Keratinocyte (primary cell): ENCODE measurements around the gene CCDC34. TPM values are rescaled to one million over a fixed set of nuclear protein-coding genes. Genes with fewer than 3 reads are reported as not detected.

Experiments
- DNase-seq: peaks from one replicate; pipeline ENCODE4 v3.0.0-alpha.2; 2011; ENCODE audit warnings: low read depth, missing footprints, low spot score
- FAIRE-seq: peaks from 2 replicates; lab custom pipeline; 2011; peaks lifted over from hg19 to GRCh38; lab: Jason Lieb, UNC
- H2AFZ ChIP-seq: 2 replicates; pipeline ENCODE4 v1.6.0; 2012; ENCODE audit warnings: low read length, control low read depth, inconsistent platforms; ENCODE audit not compliant: control insufficient read depth
- H3K27ac ChIP-seq: 2 replicates; pipeline ENCODE4 v1.5.1; 2011; ENCODE audit warnings: low read length; ENCODE audit not compliant: control insufficient read depth, insufficient read depth
- H3K27me3 ChIP-seq: 3 replicates; pipeline ENCODE4 v1.6.0; 2011; ENCODE audit warnings: low read length; ENCODE audit not compliant: control insufficient read depth, insufficient read depth; ENCODE audit errors: extremely low read depth
- H3K36me3 ChIP-seq, 2 experiments: 2 replicates in 1 of 2; 3 replicates in 1 of 2; pipeline ENCODE4 v1.5.1; 2011; ENCODE audit warnings: low read length in 2 of 2, mild to moderate bottlenecking in 1 of 2; ENCODE audit not compliant: control insufficient read depth in 2 of 2, insufficient read depth in 2 of 2; ENCODE audit errors: extremely low read depth in 1 of 2
- H3K4me1 ChIP-seq: 3 replicates; pipeline ENCODE4 v1.5.1; 2011; ENCODE audit warnings: low read length; ENCODE audit not compliant: control insufficient read depth, insufficient read depth; ENCODE audit errors: extremely low read depth
- H3K4me2 ChIP-seq: 3 replicates; pipeline ENCODE4 v1.6.0; 2011; ENCODE audit warnings: low read depth, low read length; ENCODE audit not compliant: control insufficient read depth, insufficient read depth; ENCODE audit errors: extremely low read depth
- H3K4me3 ChIP-seq, 3 experiments: fragments of 200-600 bp in 1 of 3; sonication (generic) in 1 of 3; 2 replicates in 2 of 3; 3 replicates in 1 of 3; pipeline ENCODE4 v1.5.1; 2011 to 2016; ENCODE audit warnings: low read length in 3 of 3, mild to moderate bottlenecking in 3 of 3, control low read depth in 2 of 3, inconsistent platforms in 1 of 3, low read depth in 1 of 3, mixed read lengths in 1 of 3, mixed run types in 1 of 3, moderate library complexity in 1 of 3; ENCODE audit not compliant: control insufficient read depth in 2 of 3, insufficient read depth in 2 of 3; ENCODE audit errors: extremely low read depth in 1 of 3
- H3K79me2 ChIP-seq: 2 replicates; pipeline ENCODE4 v1.6.0; 2012; ENCODE audit warnings: low read length; ENCODE audit not compliant: control insufficient read depth, insufficient read depth
- H3K9ac ChIP-seq: 3 replicates; pipeline ENCODE4 v1.6.0; 2011; ENCODE audit warnings: low read length; ENCODE audit not compliant: control insufficient read depth, insufficient read depth; ENCODE audit errors: extremely low read depth
- H3K9me1 ChIP-seq: 3 replicates; pipeline ENCODE4 v1.6.0; 2011; ENCODE audit warnings: low read length; ENCODE audit not compliant: control insufficient read depth, insufficient read depth; ENCODE audit errors: extremely low read depth
- H3K9me3 ChIP-seq: 2 replicates; pipeline ENCODE4 v1.5.1; 2012; ENCODE audit warnings: low read depth, low read length; ENCODE audit not compliant: control insufficient read depth
- H4K20me1 ChIP-seq: 3 replicates; pipeline ENCODE4 v1.6.0; 2011; ENCODE audit warnings: low read length; ENCODE audit not compliant: control insufficient read depth, insufficient read depth; ENCODE audit errors: extremely low read depth
- CTCF ChIP-seq, 3 experiments: IDR thresholded peaks in 1 of 3; conservative IDR thresholded peaks in 1 of 3; optimal IDR thresholded peaks in 1 of 3; 2 replicates in 2 of 3; 3 replicates in 1 of 3; pipeline versions ENCODE3 to v1.5.1; 2011; ENCODE audit warnings: low read length in 3 of 3, mild to moderate bottlenecking in 3 of 3, moderate library complexity in 2 of 3, control low read depth in 1 of 3, inconsistent platforms in 1 of 3; ENCODE audit not compliant: insufficient read depth in 2 of 3; ENCODE audit errors: extremely low read depth in 1 of 3
- EZH2 ChIP-seq: IDR thresholded peaks from one replicate; pipeline ENCODE4 v1.6.1; 2012; ENCODE audit warnings: inconsistent platforms, mild to moderate bottlenecking, low read length, moderate library complexity
- dilution Hi-C: fragments of 300-500 bp; cut with MboI; formaldehyde crosslinking; loops from one replicate; pipeline ENCODE4 v1.7.0; 2020; ENCODE audit warnings: low sequenced_read_pairs; ENCODE audit not compliant: extremely low pct_ligation_motif_present
- polyA plus RNA-seq, 5 experiments: library from polyadenylated mRNA; depleted of rRNA in 3 of 5; stranded (reverse) in 3 of 5; stranded (forward) in 1 of 5; unstranded in 1 of 5; fragments of >200 nt; gene quantifications; 1 replicate in 1 of 5; 2 replicates in 3 of 5; 3 replicates in 1 of 5; pipeline versions ENCODE4 v1.2.1 to v1.2.3, GENCODE V29; 2011 to 2012; ENCODE audit warnings: missing spikeins in 2 of 5, low read depth in 1 of 5, low replicate concordance in 1 of 5

Gene CCDC34
- polyA plus RNA-seq, 1 donor (not counting 4 experiments of a cell fraction or from before 2014, with no cell fraction given): 4.2 TPM

DNA sequence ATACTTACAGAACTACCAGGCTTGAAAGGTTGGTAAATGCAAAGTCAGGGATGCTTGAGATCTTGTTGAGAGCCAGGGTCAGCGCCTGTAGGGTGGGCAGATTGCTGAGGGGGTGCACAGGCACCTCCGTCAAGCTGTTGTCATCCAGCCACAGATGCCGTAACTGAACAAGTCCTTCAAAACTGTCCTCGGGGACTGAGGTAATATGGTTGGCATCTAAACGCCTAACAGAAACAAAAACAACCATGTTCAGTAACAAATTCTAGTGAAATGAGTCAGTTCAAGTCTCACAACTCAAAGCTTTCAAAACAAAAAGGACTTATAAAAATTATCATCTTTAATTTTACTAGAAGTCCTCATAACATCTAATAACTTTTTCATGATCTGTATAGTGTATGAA, 22.2 kb upstream of the CCDC34 start:
- Histone ChIP-seq H3K4me2 (no peak overlapping the region), H2AFZ (no peak overlapping the region), H3K4me3 (no peak overlapping the region), H3K27ac (peak overlapping the region; percentile 23), H3K9me1 (no peaks in the 10 kb centered on the region), H4K20me1 (no peaks in the 10 kb centered on the region), H3K27me3 (no peaks in the 10 kb centered on the region), H3K9me3 (no peaks in the 10 kb centered on the region), H3K79me2 (peaks cover 6% of the 10 kb centered on the region), H3K36me3 (peaks cover 5 to 9% of the 10 kb centered on the region in 2 experiments), H3K4me1 (peaks cover 2% of the 10 kb centered on the region), H3K9ac (no peak overlapping the region)
- DNase-seq (no peak), FAIRE-seq (peak; percentile 53)
- dilution Hi-C loops: no loop called here
- TF ChIP-seq EZH2: no peak
- TF ChIP-seq CTCF (optimal IDR thresholded peaks at IDR 0.05 in 1 of 3, IDR thresholded peaks at IDR 0.05 in 1 of 3, conservative IDR thresholded peaks at IDR 0.05 in 1 of 3; ENCODE audit: extremely low read depth in 1 of 3, insufficient read depth in 2 of 3, low read length in 3 of 3): no peak

GRCh38 chr11:27384227-27384626, 21.2 kb upstream of the CCDC34 start:
- dilution Hi-C loops: no loop called here
- no peak overlapping the region for H3K4me3 ChIP-seq
- no peak for DNase-seq
- no peak for TF ChIP-seq EZH2
- TF ChIP-seq CTCF (optimal IDR thresholded peaks at IDR 0.05 in 1 of 3, IDR thresholded peaks at IDR 0.05 in 1 of 3, conservative IDR thresholded peaks at IDR 0.05 in 1 of 3; ENCODE audit: extremely low read depth in 1 of 3, insufficient read depth in 2 of 3, low read length in 3 of 3): no peak
- peaks cover 6 to 9% of the 10 kb centered on the region in 2 experiments for H3K36me3 ChIP-seq
- H4K20me1 ChIP-seq: no peaks in the 10 kb centered on the region
- no peak overlapping the region for H3K4me2 ChIP-seq
- FAIRE-seq: no peak
- no peak overlapping the region for H2AFZ ChIP-seq
- H3K9me1 ChIP-seq: no peaks in the 10 kb centered on the region
- no peak overlapping the region for H3K9ac ChIP-seq
- H3K79me2 ChIP-seq: peaks cover 3% of the 10 kb centered on the region
- no peaks in the 10 kb centered on the region for H3K27me3 ChIP-seq
- no peak overlapping the region for H3K27ac ChIP-seq
- peaks cover 2% of the 10 kb centered on the region for H3K4me1 ChIP-seq
- H3K9me3 ChIP-seq: no peaks in the 10 kb centered on the region
